Caco-2 (cell line): ENCODE results near the gene LRP6. TPM values are rescaled to one million over a fixed set of nuclear protein-coding genes. Genes with fewer than 3 reads are reported as not detected.

Experiments used
- BruUV-seq: library from RNA; stranded (reverse); fragments of 400-500 nt; replicated peaks from 2 replicates; lab custom pipeline; 2021; lab: Mats Ljungman, UMichigan
- CTCF ChIA-PET: fragments of 300-600 bp; sonication (Branson Sonifier 250); formaldehyde crosslinking; loops from one replicate; lab custom pipeline; 2022; ENCODE audit warnings: antibody characterized with exemption; lab: Charles Lee
- POLR2A ChIA-PET: fragments of 300-600 bp; sonication (Branson Sonifier 250); formaldehyde crosslinking; loops from one replicate; lab custom pipeline; 2022; ENCODE audit warnings: antibody characterized with exemption; lab: Charles Lee
- DNase-seq, 2 experiments: peaks; one replicate each; pipeline versions ENCODE4 v3.0.0 to v3.0.0-alpha.2; 2020 to 2022
- H3K27me3 ChIP-seq: replicated peaks from 2 replicates; pipeline ENCODE4 v1.6.0; 2011; ENCODE audit warnings: low read length; ENCODE audit not compliant: control insufficient read depth, insufficient read depth
- H3K36me3 ChIP-seq: 2 replicates; pipeline ENCODE4 v1.5.1; 2011; ENCODE audit warnings: low read length; ENCODE audit not compliant: control insufficient read depth, insufficient read depth
- H3K4me1 ChIP-seq: fragments of 250-450 bp; sonication (Bioruptor Pico); 2 replicates; pipeline ENCODE4 v1.5.1; 2020; ENCODE audit warnings: mild to moderate bottlenecking
- H3K4me3 ChIP-seq: 2 replicates; pipeline ENCODE4 v1.5.1; 2011; ENCODE audit warnings: low read depth, mild to moderate bottlenecking, control low read depth, low read length
- H3K9me3 ChIP-seq: fragments of 250-450 bp; sonication (Bioruptor Pico); 2 replicates; pipeline ENCODE4 v1.5.1; 2020; ENCODE audit warnings: mild to moderate bottlenecking, moderate library complexity
- H3K27ac Mint-ChIP-seq: one replicate; pipeline ENCODE4 v1.8.0; 2022; ENCODE audit warnings: mixed read lengths; ENCODE audit not compliant: unreplicated experiment
- H3K27me3 Mint-ChIP-seq: one replicate; pipeline ENCODE4 v1.8.0; 2022; ENCODE audit warnings: mixed read lengths; ENCODE audit not compliant: insufficient read depth, unreplicated experiment
- H3K36me3 Mint-ChIP-seq: one replicate; pipeline ENCODE4 v1.8.0; 2022; ENCODE audit warnings: mild to moderate bottlenecking, mixed read lengths; ENCODE audit not compliant: insufficient read depth, unreplicated experiment
- H3K4me1 Mint-ChIP-seq: one replicate; pipeline ENCODE4 v1.8.0; 2022; ENCODE audit warnings: low read depth, mixed read lengths; ENCODE audit not compliant: unreplicated experiment
- H3K4me3 Mint-ChIP-seq: one replicate; pipeline ENCODE4 v1.8.0; 2022; ENCODE audit warnings: mild to moderate bottlenecking, moderate library complexity, mixed read lengths; ENCODE audit not compliant: unreplicated experiment
- H3K9me3 Mint-ChIP-seq: one replicate; pipeline ENCODE4 v1.8.0; 2022; ENCODE audit warnings: mixed read lengths; ENCODE audit not compliant: unreplicated experiment
- CTCF ChIP-seq, 2 experiments: fragments of 200-600 bp in 1 of 2; IDR thresholded peaks; 1 replicate in 1 of 2; 2 replicates in 1 of 2; pipeline versions ENCODE4 v1.5.1 to v1.8.0; 2011 to 2022; ENCODE audit warnings: antibody characterized with exemption in 1 of 2, control low read depth in 1 of 2, inconsistent platforms in 1 of 2, low read depth in 1 of 2, low read length in 1 of 2, mild to moderate bottlenecking in 1 of 2, moderate library complexity in 1 of 2; ENCODE audit not compliant: insufficient read depth in 1 of 2, severe bottlenecking in 1 of 2, unreplicated experiment in 1 of 2
- intact Hi-C: fragments of 100-400 bp; cut with micrococcal nuclease; formaldehyde crosslinking; loops from one replicate; pipeline ENCODE4 v1.10.0; 2022; ENCODE audit not compliant: unreplicated experiment
- total RNA-seq: library from RNA; stranded (reverse); gene quantifications from 2 replicates; pipeline ENCODE4 v1.2.3, GENCODE V29; 2022

The LRP6 gene
- total RNA-seq, 1 experiment from 2014 or later, result 72.7 TPM

GRCh38 chr12:12229556-12230092 lies 37.2 kb downstream of the LRP6 start:
- H3K4me3 ChIP-seq, result no peak overlapping the region
- Mint-ChIP-seq H3K27me3 (no peaks in the 10 kb centered on the region), H3K4me3 (no peak overlapping the region), H3K4me1 (peaks cover 6% of the 10 kb centered on the region), H3K27ac (no peak overlapping the region), H3K9me3 (no peaks in the 10 kb centered on the region), H3K36me3 (peaks cover 8% of the 10 kb centered on the region)
- BruUV-seq, result no TSS peak
- H3K27me3 ChIP-seq, result no peaks in the 10 kb centered on the region
- intact Hi-C loops, result no loop called here
- no peak for TF ChIP-seq CTCF (IDR thresholded peaks at IDR 0.05; ENCODE audit: insufficient read depth in 1 of 2, low read depth in 1 of 2, low read length in 1 of 2, severe bottlenecking in 1 of 2, unreplicated experiment in 1 of 2)
- ChIA-PET POLR2A (no interaction called here), CTCF (no interaction called here)
- no peak for DNase-seq
- no peaks in the 10 kb centered on the region for H3K9me3 ChIP-seq
- no peaks in the 10 kb centered on the region; the same call in 1 of the 2 replicates for H3K4me1 ChIP-seq
- H3K36me3 ChIP-seq, result no peaks in the 10 kb centered on the region

GRCh38 chr12:12228402-12228801 lies 38.4 kb downstream of the LRP6 start:
- H3K27me3 ChIP-seq, result no peaks in the 10 kb centered on the region
- no peaks in the 10 kb centered on the region; the same call in 1 of the 2 replicates for H3K4me1 ChIP-seq
- peaks cover 15% of the 10 kb centered on the region for H3K4me1 Mint-ChIP-seq
- no peak overlapping the region for H3K27ac Mint-ChIP-seq
- H3K4me3 Mint-ChIP-seq, result no peak overlapping the region
- no peak for DNase-seq
- H3K9me3 ChIP-seq, result no peaks in the 10 kb centered on the region
- H3K27me3 Mint-ChIP-seq, result no peaks in the 10 kb centered on the region
- no TSS peak for BruUV-seq
- intact Hi-C loops, result no loop called here
- no peak for TF ChIP-seq CTCF (IDR thresholded peaks at IDR 0.05; ENCODE audit: insufficient read depth in 1 of 2, low read depth in 1 of 2, low read length in 1 of 2, severe bottlenecking in 1 of 2, unreplicated experiment in 1 of 2)
- H3K36me3 Mint-ChIP-seq, result peaks cover 8% of the 10 kb centered on the region
- ChIA-PET CTCF (no interaction called here), POLR2A (no interaction called here)
- no peaks in the 10 kb centered on the region for H3K9me3 Mint-ChIP-seq
- no peak overlapping the region for H3K4me3 ChIP-seq
- H3K36me3 ChIP-seq, result no peaks in the 10 kb centered on the region

GRCh38 chr12:12226187-12226586 lies 40.7 kb downstream of the LRP6 start:
- TF ChIP-seq CTCF (IDR thresholded peaks at IDR 0.05; ENCODE audit: insufficient read depth in 1 of 2, low read depth in 1 of 2, low read length in 1 of 2, severe bottlenecking in 1 of 2, unreplicated experiment in 1 of 2), result no peak
- Histone ChIP-seq H3K4me3 (no peak overlapping the region), H3K27me3 (no peaks in the 10 kb centered on the region), H3K9me3 (no peaks in the 10 kb centered on the region), H3K4me1 (peaks cover 6% of the 10 kb centered on the region; the same call in 1 of the 2 replicates), H3K36me3 (no peaks in the 10 kb centered on the region)
- H3K27ac Mint-ChIP-seq, result no peak overlapping the region
- H3K36me3 Mint-ChIP-seq, result peaks cover 8% of the 10 kb centered on the region
- ChIA-PET POLR2A (interaction anchor here (1.0 kb wide), 1 partner anchor 131 kb away, joined by 3 read pairs; no protein-coding TSS in a partner anchor), CTCF (interaction anchor here (0.6 kb wide), 1 partner anchor 54 kb away, joined by 3 read pairs; no protein-coding TSS in a partner anchor)
- no peaks in the 10 kb centered on the region for H3K27me3 Mint-ChIP-seq
- intact Hi-C loops, result no loop called here
- peaks cover 21% of the 10 kb centered on the region for H3K4me1 Mint-ChIP-seq
- BruUV-seq, result no TSS peak
- no peak for DNase-seq
- H3K9me3 Mint-ChIP-seq, result no peaks in the 10 kb centered on the region
- no peak overlapping the region for H3K4me3 Mint-ChIP-seq
